GM21360 (cell line): Measurements from ENCODE around the gene ZNF655.
"Not testable (repeated sequence)": the region's sequence is repeated elsewhere in the genome, so short reads cannot be mapped to it uniquely, and the experiment has no call there.

ENCODE experiments used
- ATAC-seq: cut with Tn5 transposase; IDR thresholded peaks from one replicate; pipeline ENCODE4 v1.9.1; 2021; ENCODE audit warnings: mild to moderate bottlenecking, moderate library complexity; ENCODE audit not compliant: unreplicated experiment

ZNF655 gene

GRCh38 chr7:99558306-99559174 lies at the start of gene ZNF655:
Gene ZNF655, plus strand, starts transcription at chr7:99558642. Its CDS starts 1,918 bp downstream, at chr7:99560560.
- ATAC-seq, result peak; percentile 66

GRCh38 chr7:99514050-99514449 lies 44.4 kb upstream of the ZNF655 start:
- ATAC-seq, result no peak

GRCh38 chr7:99521399-99521798 lies 37.0 kb upstream of the ZNF655 start:
- no peak for ATAC-seq

GRCh38 chr7:99525713-99526440 lies 32.6 kb upstream of the ZNF655 start:
- no peak for ATAC-seq

- ATAC-seq, result no peak
Observed at GRCh38 chr7:99531354-99531765, 27.1 kb upstream of the ZNF655 start.

GRCh38 chr7:99535667-99536066 lies 22.8 kb upstream of the ZNF655 start:
- no peak for ATAC-seq

GRCh38 chr7:99539213-99539811 lies 19.1 kb upstream of the ZNF655 start:
- ATAC-seq, result no peak

GRCh38 chr7:99540542-99540941 lies 17.9 kb upstream of the ZNF655 start:
- no peak for ATAC-seq

GRCh38 chr7:99541212-99541611 lies 17.2 kb upstream of the ZNF655 start:
- ATAC-seq, result no peak

GRCh38 chr7:99543081-99543671 lies 15.3 kb upstream of the ZNF655 start:
- ATAC-seq, result no peak

- no peak for ATAC-seq
Observed at GRCh38 chr7:99543916-99544315, 14.5 kb upstream of the ZNF655 start.

- ATAC-seq, result not testable (repeated sequence)
Observed at GRCh38 chr7:99545308-99545707, 13.1 kb upstream of the ZNF655 start.

- not testable (repeated sequence) for ATAC-seq
Observed at GRCh38 chr7:99549545-99549944, 8.9 kb upstream of the ZNF655 start.

- no peak for ATAC-seq
Observed at GRCh38 chr7:99551334-99551733, 7.1 kb upstream of the ZNF655 start.

- ATAC-seq, result peak; percentile 87
Observed at GRCh38 chr7:99551767-99552463, 6.5 kb upstream of the ZNF655 start, which contains the start of gene FAM200A. Gene FAM200A, minus strand, starts transcription at chr7:99552114. Its CDS starts 3,707 bp downstream, at chr7:99548407.

- ATAC-seq, result no peak
Observed at GRCh38 chr7:99553039-99553438, 5.4 kb upstream of the ZNF655 start.

- no peak for ATAC-seq
Observed at GRCh38 chr7:99554939-99555338, 3.5 kb upstream of the ZNF655 start.

- ATAC-seq, result no peak
Observed at GRCh38 chr7:99557196-99557607, 1.2 kb upstream of the ZNF655 start.

- ATAC-seq, result peak; percentile 42
Observed at GRCh38 chr7:99557940-99558305, 519 bp upstream of the ZNF655 start.

- ATAC-seq, result no peak
Observed at GRCh38 chr7:99559175-99559915, 903 bp downstream of the ZNF655 start.
